ENCODE results near the gene STT3B.

DNA sequence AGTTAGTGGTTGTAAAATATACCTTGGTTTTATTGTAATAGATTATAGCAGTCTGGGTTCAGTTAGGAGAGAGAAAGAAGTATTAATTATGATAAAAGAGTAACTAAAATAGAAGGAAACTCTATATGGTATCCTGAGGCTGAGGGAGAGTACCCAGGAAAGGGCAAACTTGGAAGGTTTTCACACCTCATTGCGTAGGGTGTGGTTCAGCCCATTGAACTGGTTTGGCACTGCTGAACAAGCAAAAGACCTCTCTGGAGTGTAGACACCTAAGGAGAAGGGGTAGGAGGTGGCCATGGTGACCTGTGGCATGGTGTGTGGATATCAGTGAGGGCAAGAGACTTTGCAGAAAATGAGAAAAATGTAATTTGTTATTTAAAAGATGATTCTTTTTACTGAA lies 63.5 kb downstream of the STT3B start:
- TF ChIP-seq POLR2AphosphoS5 (IDR thresholded peaks at IDR 0.05; ENCODE audit: low read depth, low read length) (no peak), SIN3A (IDR thresholded peaks at IDR 0.05; ENCODE audit: borderline replicate concordance, insufficient read depth, low read depth, low read length) (no peak)
- TF ChIP-seq, protein P1, sequence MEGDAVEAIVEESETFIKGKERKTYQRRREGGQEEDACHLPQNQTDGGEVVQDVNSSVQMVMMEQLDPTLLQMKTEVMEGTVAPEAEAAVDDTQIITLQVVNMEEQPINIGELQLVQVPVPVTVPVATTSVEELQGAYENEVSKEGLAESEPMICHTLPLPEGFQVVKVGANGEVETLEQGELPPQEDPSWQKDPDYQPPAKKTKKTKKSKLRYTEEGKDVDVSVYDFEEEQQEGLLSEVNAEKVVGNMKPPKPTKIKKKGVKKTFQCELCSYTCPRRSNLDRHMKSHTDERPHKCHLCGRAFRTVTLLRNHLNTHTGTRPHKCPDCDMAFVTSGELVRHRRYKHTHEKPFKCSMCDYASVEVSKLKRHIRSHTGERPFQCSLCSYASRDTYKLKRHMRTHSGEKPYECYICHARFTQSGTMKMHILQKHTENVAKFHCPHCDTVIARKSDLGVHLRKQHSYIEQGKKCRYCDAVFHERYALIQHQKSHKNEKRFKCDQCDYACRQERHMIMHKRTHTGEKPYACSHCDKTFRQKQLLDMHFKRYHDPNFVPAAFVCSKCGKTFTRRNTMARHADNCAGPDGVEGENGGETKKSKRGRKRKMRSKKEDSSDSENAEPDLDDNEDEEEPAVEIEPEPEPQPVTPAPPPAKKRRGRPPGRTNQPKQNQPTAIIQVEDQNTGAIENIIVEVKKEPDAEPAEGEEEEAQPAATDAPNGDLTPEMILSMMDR (IDR thresholded peaks at IDR 0.05) = no peak
- TF ChIP-seq, protein P2, sequence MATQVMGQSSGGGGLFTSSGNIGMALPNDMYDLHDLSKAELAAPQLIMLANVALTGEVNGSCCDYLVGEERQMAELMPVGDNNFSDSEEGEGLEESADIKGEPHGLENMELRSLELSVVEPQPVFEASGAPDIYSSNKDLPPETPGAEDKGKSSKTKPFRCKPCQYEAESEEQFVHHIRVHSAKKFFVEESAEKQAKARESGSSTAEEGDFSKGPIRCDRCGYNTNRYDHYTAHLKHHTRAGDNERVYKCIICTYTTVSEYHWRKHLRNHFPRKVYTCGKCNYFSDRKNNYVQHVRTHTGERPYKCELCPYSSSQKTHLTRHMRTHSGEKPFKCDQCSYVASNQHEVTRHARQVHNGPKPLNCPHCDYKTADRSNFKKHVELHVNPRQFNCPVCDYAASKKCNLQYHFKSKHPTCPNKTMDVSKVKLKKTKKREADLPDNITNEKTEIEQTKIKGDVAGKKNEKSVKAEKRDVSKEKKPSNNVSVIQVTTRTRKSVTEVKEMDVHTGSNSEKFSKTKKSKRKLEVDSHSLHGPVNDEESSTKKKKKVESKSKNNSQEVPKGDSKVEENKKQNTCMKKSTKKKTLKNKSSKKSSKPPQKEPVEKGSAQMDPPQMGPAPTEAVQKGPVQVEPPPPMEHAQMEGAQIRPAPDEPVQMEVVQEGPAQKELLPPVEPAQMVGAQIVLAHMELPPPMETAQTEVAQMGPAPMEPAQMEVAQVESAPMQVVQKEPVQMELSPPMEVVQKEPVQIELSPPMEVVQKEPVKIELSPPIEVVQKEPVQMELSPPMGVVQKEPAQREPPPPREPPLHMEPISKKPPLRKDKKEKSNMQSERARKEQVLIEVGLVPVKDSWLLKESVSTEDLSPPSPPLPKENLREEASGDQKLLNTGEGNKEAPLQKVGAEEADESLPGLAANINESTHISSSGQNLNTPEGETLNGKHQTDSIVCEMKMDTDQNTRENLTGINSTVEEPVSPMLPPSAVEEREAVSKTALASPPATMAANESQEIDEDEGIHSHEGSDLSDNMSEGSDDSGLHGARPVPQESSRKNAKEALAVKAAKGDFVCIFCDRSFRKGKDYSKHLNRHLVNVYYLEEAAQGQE (IDR thresholded peaks at IDR 0.05; ENCODE audit: insufficient read depth in 1 of 2, low read depth in 2 of 2, low read length in 1 of 2) = no peak

All from Panc1 (cell line).